CD4-positive, alpha-beta T cell treated with Interleukin-10 for 1 hour (primary cell): ENCODE measurements around the gene FMNL2.

Experiments used
- DNase-seq: peaks from one replicate; pipeline ENCODE4 v3.0.0-alpha.2; 2020

Gene FMNL2

DNA sequence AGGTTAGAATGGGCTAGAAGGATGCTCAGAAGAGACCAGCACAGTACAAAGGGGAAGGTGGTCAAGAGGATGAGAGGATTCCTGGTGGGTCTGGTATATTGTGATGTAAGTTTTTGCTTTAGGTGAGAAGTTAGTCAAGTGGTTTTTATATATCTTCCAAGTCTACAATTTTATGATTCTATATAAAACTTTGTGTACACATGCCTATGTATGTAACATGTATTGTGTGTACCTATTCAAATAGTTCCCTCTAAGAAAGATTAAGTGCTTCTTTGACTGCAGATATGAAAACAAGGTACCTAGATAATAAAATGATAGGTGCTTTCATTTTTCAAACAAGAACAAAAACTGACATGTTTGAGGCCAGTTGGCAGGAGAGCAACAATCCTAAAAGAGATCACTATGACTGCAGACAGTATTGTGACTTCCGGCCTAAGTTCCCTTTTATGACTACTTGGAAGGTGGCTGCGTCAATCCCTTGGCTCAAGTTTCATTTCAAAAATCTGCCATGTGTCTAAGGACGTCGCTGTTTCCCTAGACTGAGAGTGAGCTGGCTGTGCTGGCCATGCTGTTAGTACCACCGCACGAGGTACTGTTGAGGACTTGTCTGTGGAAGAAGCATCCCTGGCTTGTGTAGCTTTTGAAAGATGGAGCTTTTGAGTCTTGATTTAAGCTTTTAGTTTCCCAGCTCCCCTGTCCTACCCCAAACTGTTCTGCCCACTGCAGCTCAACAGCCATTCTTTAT is 259.2 kb downstream of the FMNL2 start:
- DNase-seq = no peak

GRCh38 chr2:152594792-152595191 is 259.8 kb downstream of the FMNL2 start:
- DNase-seq = no peak

DNA sequence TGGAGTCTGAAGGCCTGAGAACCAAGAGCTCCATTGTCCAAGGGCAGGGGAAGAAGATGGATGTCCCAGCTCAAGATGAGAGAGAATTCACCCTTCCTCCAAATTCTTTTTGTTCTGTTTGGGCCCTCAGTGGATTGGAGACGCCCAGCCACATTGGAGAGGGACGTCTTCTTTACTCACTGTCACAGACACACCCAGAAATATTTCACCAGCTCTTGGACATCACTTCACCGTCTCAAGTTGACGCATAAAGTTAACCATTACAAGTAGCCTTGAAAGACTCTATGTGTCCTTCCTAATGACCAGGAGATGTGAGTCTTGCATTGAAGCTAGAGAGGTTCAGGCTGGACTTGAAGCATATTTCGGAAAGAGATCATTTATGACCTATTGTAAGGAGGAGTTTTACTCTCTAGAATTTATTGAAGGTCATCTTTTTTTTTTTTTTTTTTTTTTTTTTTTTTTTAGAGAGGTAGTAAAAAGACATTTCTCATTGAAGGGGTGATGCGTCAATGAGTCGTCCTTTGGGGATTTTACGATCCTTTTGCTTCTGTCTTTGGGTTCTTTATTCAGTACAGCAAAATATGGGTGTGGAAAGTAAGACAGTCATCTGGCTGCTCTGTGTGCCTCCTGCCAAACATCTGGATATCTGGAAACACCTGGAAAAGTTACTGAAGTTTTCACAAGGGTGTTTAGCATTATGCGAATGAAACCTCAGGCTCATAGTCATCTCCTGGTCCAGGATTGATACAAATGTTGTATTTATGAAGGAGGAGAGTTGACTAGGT is 264.2 kb downstream of the FMNL2 start:
- no peak for DNase-seq

- DNase-seq = no peak
Measured at GRCh38 chr2:152600051-152600657, 265.2 kb downstream of the FMNL2 start.

DNA sequence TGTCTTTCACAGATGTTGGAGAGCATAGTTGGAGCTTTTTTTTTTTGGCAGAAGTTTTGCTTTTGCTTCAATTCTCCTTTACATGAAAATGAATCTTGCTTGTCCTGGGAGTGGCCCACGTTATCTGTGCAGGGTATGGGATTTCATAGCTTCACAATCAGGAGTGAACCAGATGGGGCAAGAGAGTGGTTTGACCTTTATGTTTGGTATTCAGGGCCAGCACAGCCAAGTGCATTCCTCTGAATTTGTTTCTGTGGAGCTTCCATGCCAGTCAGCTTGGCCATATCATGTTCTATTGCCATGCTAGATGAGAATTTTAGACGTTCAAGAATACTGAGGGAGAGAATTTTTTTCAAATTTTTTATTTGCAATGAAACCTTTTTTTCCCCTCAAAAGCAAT is 265.7 kb downstream of the FMNL2 start:
- DNase-seq = no peak

DNA sequence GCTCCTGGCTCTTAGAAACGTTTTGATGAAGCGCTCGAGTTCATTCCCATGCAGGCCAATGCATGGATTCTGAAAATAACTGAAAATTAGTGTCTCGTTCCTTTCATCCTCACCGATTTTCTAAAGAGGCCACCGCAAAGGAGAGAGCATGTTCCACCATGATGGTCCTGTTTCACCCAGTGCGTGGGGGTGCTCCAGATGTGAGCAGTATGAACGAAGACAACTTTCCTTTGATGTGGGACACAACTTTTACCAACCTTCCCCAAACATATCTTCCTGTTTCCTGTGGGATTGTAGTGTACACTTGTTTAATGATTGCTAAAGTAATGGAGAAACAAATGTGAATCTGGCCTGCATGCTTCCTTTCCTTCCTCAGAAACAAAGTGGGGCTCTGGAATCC is 267.8 kb downstream of the FMNL2 start:
- DNase-seq = no peak

DNA sequence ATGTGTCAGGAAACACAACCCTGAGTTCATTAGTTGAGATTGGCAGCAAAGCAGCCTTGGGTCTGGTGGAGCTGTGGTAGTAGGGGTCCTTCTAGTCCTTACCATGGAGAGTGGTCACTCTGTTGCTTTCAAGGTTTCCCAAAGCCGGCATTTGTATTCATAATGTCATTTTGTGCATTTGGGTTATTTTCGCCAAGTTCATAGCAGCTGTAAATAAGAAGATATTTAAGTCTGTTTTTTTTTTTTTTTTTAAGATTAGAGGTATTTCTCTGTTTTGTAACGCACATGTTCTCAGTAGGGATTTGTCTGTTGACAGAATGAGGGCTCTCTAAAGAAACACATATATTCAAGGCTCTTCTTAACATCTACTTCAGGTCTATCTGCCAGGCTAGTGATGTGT is 268.2 kb downstream of the FMNL2 start:
- no peak for DNase-seq

GRCh38 chr2:152606081-152606480 is 271.1 kb downstream of the FMNL2 start:
- DNase-seq = no peak

GRCh38 chr2:152606941-152607340 is 272.0 kb downstream of the FMNL2 start:
- no peak for DNase-seq

DNA sequence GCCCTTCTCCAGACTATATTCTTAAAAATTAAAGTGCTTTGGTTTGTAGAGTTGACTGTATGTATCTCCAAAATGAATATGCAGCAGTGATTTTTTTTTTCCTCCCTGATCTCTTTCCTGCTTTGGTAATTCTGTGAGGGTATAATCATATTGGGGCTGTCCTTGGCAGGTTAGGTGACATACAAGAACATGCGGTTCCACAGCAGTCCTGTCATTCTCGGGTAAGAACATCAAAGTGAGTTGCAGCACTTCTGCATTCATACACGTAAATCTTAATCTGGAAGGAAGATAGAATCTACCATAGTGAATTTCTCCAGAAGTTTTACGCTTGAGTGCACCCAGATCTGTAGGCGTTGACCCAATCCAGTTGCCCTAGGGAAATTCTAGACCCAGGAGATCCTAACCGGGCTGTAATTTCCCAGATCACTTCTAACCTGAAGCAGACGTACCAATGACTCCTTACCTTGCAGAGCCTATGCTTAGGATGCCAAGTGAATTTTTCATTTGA is 272.9 kb downstream of the FMNL2 start:
- no peak for DNase-seq

DNA sequence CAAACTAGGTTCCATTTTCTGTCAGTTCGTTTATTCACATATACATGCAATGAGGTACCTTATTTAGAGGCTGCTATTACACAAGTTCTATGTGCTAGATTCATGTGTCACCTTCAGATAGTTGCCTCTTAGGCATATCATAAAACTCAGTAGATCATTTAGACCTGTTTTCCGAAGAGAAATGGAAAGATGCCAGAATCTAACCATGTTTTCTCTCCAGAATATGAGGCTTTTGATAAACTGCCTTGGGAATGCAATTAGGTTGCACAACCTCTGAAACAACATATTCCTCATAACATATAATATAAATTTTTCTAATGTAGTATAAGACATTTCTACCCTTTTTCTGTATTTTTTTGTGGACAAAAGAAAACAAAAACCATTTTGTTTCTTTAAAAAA is 274.2 kb downstream of the FMNL2 start:
- no peak for DNase-seq

GRCh38 chr2:152609699-152610098 is 274.7 kb downstream of the FMNL2 start:
- no peak for DNase-seq

GRCh38 chr2:152611458-152612231 is 276.7 kb downstream of the FMNL2 start:
- DNase-seq = peak; percentile 21

- no peak for DNase-seq
Measured at GRCh38 chr2:152613235-152613634, 278.3 kb downstream of the FMNL2 start.

GRCh38 chr2:152615177-152615576 is 280.2 kb downstream of the FMNL2 start:
- no peak for DNase-seq

DNA sequence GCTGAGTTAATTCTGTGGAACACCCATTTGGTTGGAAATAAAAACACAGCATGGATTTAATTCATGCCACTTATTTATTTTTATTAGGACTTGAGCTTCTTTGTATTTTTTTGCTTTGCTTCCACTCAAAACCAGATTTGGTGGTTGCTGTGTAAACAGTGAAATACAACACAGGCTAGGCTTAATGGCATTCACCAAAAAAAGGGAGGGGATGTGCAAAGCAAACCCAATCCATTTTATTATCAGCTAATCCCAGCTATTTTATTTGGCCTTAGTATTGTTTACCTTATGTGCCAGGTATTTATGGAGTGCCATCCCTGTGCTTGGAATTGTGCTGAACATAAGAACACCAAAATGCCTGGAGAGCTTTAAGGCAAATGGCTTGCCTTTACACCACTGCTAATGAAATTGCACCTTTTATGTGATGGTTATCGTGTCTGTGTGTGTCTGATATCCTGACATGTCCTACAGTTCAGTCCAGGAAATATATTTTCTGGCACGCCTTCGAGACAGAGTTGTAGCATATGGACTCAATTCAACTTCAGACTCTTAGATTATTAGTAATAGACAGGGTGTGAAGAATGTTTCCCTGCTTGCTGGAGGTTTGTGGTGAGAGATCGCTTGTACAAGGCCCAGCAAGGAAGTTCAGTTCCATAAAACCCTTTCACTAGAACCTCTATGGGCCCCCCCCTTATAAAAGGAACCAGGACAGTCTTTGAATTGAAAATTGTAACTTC is 282.6 kb downstream of the FMNL2 start:
- DNase-seq = no peak

- DNase-seq = no peak
Measured at GRCh38 chr2:152618193-152618564, 283.2 kb downstream of the FMNL2 start.

DNA sequence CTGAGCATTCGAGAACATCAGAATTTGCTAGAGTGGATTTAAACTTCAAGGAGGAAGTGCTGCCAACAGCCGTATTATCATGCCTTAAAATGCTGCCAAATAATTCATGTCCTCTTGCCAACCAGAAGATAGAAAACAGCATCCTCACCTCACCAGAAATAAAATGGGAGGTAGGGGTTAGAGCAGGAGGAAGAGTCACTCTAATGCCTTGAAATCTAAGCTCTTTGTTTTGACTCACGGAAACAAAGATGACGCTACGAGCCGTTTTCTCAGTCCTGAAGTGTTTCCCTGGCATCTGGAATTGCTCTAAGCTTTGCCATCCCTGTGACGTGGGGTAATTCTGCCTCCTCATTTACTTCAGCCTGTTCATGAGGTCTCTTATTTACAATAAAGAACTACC is 285.2 kb downstream of the FMNL2 start:
- DNase-seq = no peak

DNA sequence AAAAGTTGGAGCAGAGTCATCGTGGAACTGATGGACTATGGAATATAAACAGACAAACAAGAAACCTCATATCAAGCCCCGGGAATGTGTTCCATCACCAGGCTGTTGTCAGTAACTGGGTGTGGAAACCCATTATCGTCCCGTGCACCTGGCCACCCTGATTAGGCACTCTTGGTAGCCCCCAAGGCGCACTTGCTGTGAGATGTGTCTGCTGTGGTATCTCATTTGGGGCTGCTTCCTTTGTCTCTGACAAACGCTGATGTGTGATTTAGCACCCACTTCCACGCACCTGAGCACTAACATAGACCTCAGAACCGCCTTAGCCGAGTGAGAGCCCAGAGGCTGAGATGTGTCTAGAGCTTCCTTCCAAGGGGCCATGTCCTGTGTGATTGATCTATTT is 286.0 kb downstream of the FMNL2 start:
- DNase-seq = no peak

DNA sequence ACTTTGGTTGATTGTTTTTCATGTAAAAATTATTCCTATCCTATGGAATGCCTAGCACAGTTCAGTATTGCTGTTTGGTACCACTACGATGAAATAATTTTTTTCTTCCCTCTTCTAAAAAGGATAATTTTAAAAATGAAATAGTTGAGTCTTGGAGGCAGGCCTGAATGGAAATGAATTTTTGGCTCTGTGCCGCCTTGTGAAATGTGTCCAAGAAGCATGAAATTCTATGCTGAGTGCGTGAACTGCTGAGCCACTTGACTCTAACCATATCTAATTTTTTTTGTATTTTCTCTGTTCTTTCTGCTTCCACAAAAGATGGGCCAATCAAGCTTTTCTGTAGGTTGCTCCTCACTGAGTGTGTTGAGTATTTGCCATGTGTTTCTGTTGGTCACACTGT is 287.2 kb downstream of the FMNL2 start:
- DNase-seq = no peak

- DNase-seq = no peak
Measured at GRCh38 chr2:152623076-152623740, 288.2 kb downstream of the FMNL2 start.

DNA sequence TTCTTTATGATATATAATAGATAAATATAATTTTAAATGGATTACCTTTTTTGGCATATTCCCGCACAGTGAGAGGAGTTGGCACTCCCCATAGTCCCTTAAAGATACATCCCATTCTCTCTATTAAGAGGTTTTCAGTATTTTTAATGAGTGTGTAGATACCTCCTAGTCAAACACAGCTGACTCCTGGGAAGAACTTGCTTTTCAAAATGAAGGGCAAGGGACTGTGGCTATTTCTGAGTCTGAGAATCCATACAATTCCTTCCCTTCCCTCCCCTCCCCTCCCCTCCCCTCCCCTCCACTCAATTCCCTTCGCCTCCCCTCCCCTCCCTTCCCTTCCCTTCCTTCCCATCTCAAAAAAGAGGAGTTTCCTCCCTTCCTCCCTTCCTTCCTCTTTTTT is 288.8 kb downstream of the FMNL2 start:
- no peak for DNase-seq
